Stimulated activated CD8-positive, alpha-beta memory T cell treated with anti-CD3 and anti-CD28 coated beads, Interleukin-15, amount 100 ng/mL, for 4 hours (primary cell): ENCODE results near the gene C9orf72.
"Not testable (repeated sequence)": the region's sequence is repeated elsewhere in the genome, so short reads cannot be mapped to it uniquely, and the experiment has no call there.

ENCODE experiments used
- DNase-seq, 2 donors: peaks; one replicate each; pipeline ENCODE4 v3.0.0-alpha.2; 2020; ENCODE audit warnings: low read depth in 2 of 2

C9orf72 gene

GRCh38 chr9:27514551-27514950, 58.7 kb downstream of the C9orf72 start:
- no peak for DNase-seq

- no peak for DNase-seq
These were observed 61.5 kb downstream of the C9orf72 start for GRCh38 chr9:27511771-27512170.

GRCh38 chr9:27510780-27511179, 62.5 kb downstream of the C9orf72 start:
- DNase-seq, result no peak

- DNase-seq, result no peak
These were observed 66.3 kb downstream of the C9orf72 start for GRCh38 chr9:27506981-27507380.

- no peak for DNase-seq
These were observed 67.5 kb downstream of the C9orf72 start for GRCh38 chr9:27505744-27506161.

GRCh38 chr9:27504259-27504658, 69.0 kb downstream of the C9orf72 start:
- no peak for DNase-seq

GRCh38 chr9:27503623-27504022, 69.7 kb downstream of the C9orf72 start:
- no peak for DNase-seq

- not testable (repeated sequence) for DNase-seq
These were observed 72.4 kb downstream of the C9orf72 start for GRCh38 chr9:27500902-27501301.

GRCh38 chr9:27499451-27499850, 73.8 kb downstream of the C9orf72 start:
- DNase-seq, result no peak

- no peak for DNase-seq
These were observed 75.3 kb downstream of the C9orf72 start for GRCh38 chr9:27497883-27498417.
